H9 (cell line): Measurements from ENCODE around the gene PEX12. TPM values are rescaled to one million over a fixed set of nuclear protein-coding genes. Genes with fewer than 3 reads are reported as not detected.

Source experiments
- DNase-seq: peaks from one replicate; pipeline ENCODE4 v3.0.0-alpha.2; 2017
- H2AFZ ChIP-seq: one replicate; pipeline ENCODE4 v1.6.1; 2013; ENCODE audit warnings: mild to moderate bottlenecking, low read length, control low read depth, moderate library complexity
- H2AK5ac ChIP-seq: 2 replicates; pipeline ENCODE4 v1.6.1; 2013; ENCODE audit warnings: low read length, control low read depth, mixed read lengths; ENCODE audit not compliant: insufficient read length
- H2BK120ac ChIP-seq: one replicate; pipeline ENCODE4 v1.6.1; 2013; ENCODE audit warnings: low read depth, mild to moderate bottlenecking, low read length, control low read depth, inconsistent platforms; ENCODE audit not compliant: poor library complexity, severe bottlenecking
- H2BK12ac ChIP-seq: 2 replicates; pipeline ENCODE4 v1.6.1; 2013; ENCODE audit warnings: low read length, control low read depth, mixed read lengths, low read depth; ENCODE audit not compliant: insufficient read length
- H2BK15ac ChIP-seq: 2 replicates; pipeline ENCODE4 v1.6.1; 2013; ENCODE audit warnings: low read depth, low read length, control low read depth
- H2BK20ac ChIP-seq: one replicate; pipeline ENCODE4 v1.6.1; 2013; ENCODE audit warnings: low read depth, mild to moderate bottlenecking, low read length, control low read depth, inconsistent platforms; ENCODE audit not compliant: poor library complexity, severe bottlenecking
- H2BK5ac ChIP-seq: 2 replicates; pipeline ENCODE4 v1.6.1; 2013; ENCODE audit warnings: low read length, control low read depth, mixed read lengths; ENCODE audit not compliant: insufficient read length
- H3K14ac ChIP-seq: 2 replicates; pipeline ENCODE4 v1.6.1; 2013; ENCODE audit warnings: low read length, control low read depth; ENCODE audit not compliant: insufficient read depth
- H3K18ac ChIP-seq: 2 replicates; pipeline ENCODE4 v1.6.1; 2013; ENCODE audit warnings: low read depth, mild to moderate bottlenecking, mixed read lengths, low read length, control low read depth; ENCODE audit not compliant: insufficient read length
- H3K23ac ChIP-seq: 2 replicates; pipeline ENCODE4 v1.6.1; 2013; ENCODE audit warnings: low read length, control low read depth, mixed read lengths, low read depth; ENCODE audit not compliant: insufficient read length
- H3K23me2 ChIP-seq: 2 replicates; pipeline ENCODE4 v1.6.1; 2013; ENCODE audit warnings: low read depth, mild to moderate bottlenecking, mixed read lengths, low read length, control low read depth; ENCODE audit not compliant: insufficient read length, poor library complexity, severe bottlenecking
- H3K27ac ChIP-seq: 2 replicates; pipeline ENCODE4 v1.5.1; 2013; ENCODE audit warnings: low read length, control low read depth, mixed read lengths, low read depth; ENCODE audit not compliant: insufficient read length
- H3K27me3 ChIP-seq: 2 replicates; pipeline ENCODE4 v1.6.1; 2013; ENCODE audit warnings: low read length, control low read depth, inconsistent platforms; ENCODE audit not compliant: insufficient read depth
- H3K4ac ChIP-seq: 2 replicates; pipeline ENCODE4 v1.6.1; 2013; ENCODE audit warnings: low read depth, mild to moderate bottlenecking, control low read depth, inconsistent platforms, low read length, moderate library complexity
- H3K4me1 ChIP-seq: 2 replicates; pipeline ENCODE4 v1.6.1; 2013; ENCODE audit warnings: low read length, control low read depth, inconsistent platforms; ENCODE audit not compliant: insufficient read depth
- H3K4me2 ChIP-seq: 2 replicates; pipeline ENCODE4 v1.6.1; 2013; ENCODE audit warnings: low read length, control low read depth, mixed read lengths; ENCODE audit not compliant: insufficient read length, insufficient read depth
- H3K56ac ChIP-seq: 2 replicates; pipeline ENCODE4 v1.6.1; 2013; ENCODE audit warnings: low read depth, mild to moderate bottlenecking, mixed read lengths, low read length, control low read depth; ENCODE audit not compliant: insufficient read length
- H3K79me1 ChIP-seq: 2 replicates; pipeline ENCODE4 v1.6.1; 2013; ENCODE audit warnings: low read depth, mild to moderate bottlenecking, moderate library complexity, low read length, control low read depth, inconsistent platforms; ENCODE audit not compliant: insufficient read depth, poor library complexity, severe bottlenecking
- H3K79me2 ChIP-seq: 2 replicates; pipeline ENCODE4 v1.6.1; 2013; ENCODE audit warnings: low read length, control low read depth, inconsistent platforms; ENCODE audit not compliant: insufficient read depth
- H3K9ac ChIP-seq: 2 replicates; pipeline ENCODE4 v1.6.1; 2013; ENCODE audit warnings: low read length, control low read depth, mixed read lengths; ENCODE audit not compliant: insufficient read length; ENCODE audit errors: extremely low read depth
- H3K9me3 ChIP-seq: one replicate; pipeline ENCODE4 v1.6.1; 2013; ENCODE audit warnings: low read depth, low read length, inconsistent platforms; ENCODE audit not compliant: control insufficient read depth
- H3T11ph ChIP-seq: one replicate; pipeline ENCODE4 v1.6.1; 2013; ENCODE audit warnings: mild to moderate bottlenecking, low read length, control low read depth, inconsistent platforms
- H4K20me1 ChIP-seq: one replicate; pipeline ENCODE4 v1.6.1; 2013; ENCODE audit not compliant: control insufficient read depth, insufficient read length, insufficient read depth
- H4K5ac ChIP-seq: 2 replicates; pipeline ENCODE4 v1.6.1; 2013; ENCODE audit warnings: low read depth, mild to moderate bottlenecking, mixed read lengths, low read length, control low read depth; ENCODE audit not compliant: insufficient read length
- H4K8ac ChIP-seq: replicated peaks from 2 replicates; pipeline ENCODE4 v1.6.1; 2013; ENCODE audit warnings: low read length, control low read depth, mixed read lengths, low read depth; ENCODE audit not compliant: insufficient read length
- H4K91ac ChIP-seq: 2 replicates; pipeline ENCODE4 v1.6.1; 2013; ENCODE audit warnings: low read depth, mild to moderate bottlenecking, moderate library complexity, mixed read lengths, low read length, control low read depth; ENCODE audit not compliant: insufficient read length
- H3K27ac Mint-ChIP-seq, 3 experiments: 2 replicates in 2 of 3; 3 replicates in 1 of 3; pipeline ENCODE4 v1.8.0; 2020 to 2021; ENCODE audit warnings: mixed read lengths in 3 of 3, mild to moderate bottlenecking in 1 of 3, moderate library complexity in 1 of 3
- H3K27me3 Mint-ChIP-seq: 2 replicates; pipeline ENCODE4 v1.8.0; 2021; ENCODE audit warnings: low read depth, mild to moderate bottlenecking, moderate library complexity, mixed read lengths
- H3K36me3 Mint-ChIP-seq, 3 experiments: 2 replicates in 2 of 3; 3 replicates in 1 of 3; pipeline ENCODE4 v1.8.0; 2020 to 2021; ENCODE audit warnings: low read depth in 3 of 3, mixed read lengths in 3 of 3; ENCODE audit not compliant: insufficient read depth in 1 of 3
- H3K4me1 Mint-ChIP-seq, 2 experiments: 2 replicates each; pipeline ENCODE4 v1.8.0; 2020; ENCODE audit warnings: mixed read lengths in 2 of 2
- H3K4me3 Mint-ChIP-seq, 2 experiments: 2 replicates in 1 of 2; 3 replicates in 1 of 2; pipeline ENCODE4 v1.8.0; 2020 to 2021; ENCODE audit warnings: mild to moderate bottlenecking in 2 of 2, mixed read lengths in 2 of 2, moderate library complexity in 1 of 2
- H3K9me3 Mint-ChIP-seq, 2 experiments: 2 replicates in 1 of 2; 3 replicates in 1 of 2; pipeline ENCODE4 v1.8.0; 2020; ENCODE audit warnings: mild to moderate bottlenecking in 2 of 2, mixed read lengths in 2 of 2, moderate library complexity in 1 of 2
- WGBS: extraction: QIAGEN DNeasy Blood & Tissue Kit; methylation state at CpG from one replicate; pipeline ENCODE4 v1.1.7; 2013; ENCODE audit warnings: missing lambda C conversion rate, low lambda C conversion rate, mixed read lengths; ENCODE audit not compliant: insufficient read length; ENCODE audit errors: extremely low coverage; 5-methylcytosine and 5-hydroxymethylcytosine counted together
- total RNA-seq: library from RNA; stranded (reverse); gene quantifications from 2 replicates; pipeline ENCODE4 v1.2.1, GENCODE V29; 2021
- TF ChIP-seq, protein P1 (sequence below): fragments of 200-600 bp; sonication (generic); conservative IDR thresholded peaks from 3 replicates; pipeline ENCODE4 v1.8.0; 2021; ENCODE audit warnings: antibody characterized with exemption, mild to moderate bottlenecking

The PEX12 gene
- total RNA-seq, 1 experiment from 2014 or later = 5.4 TPM

- no peak overlapping the region for H3K14ac ChIP-seq
- no peaks in the 10 kb centered on the region for H3K79me1 ChIP-seq
- no peaks in the 10 kb centered on the region for H3K9me3 ChIP-seq
- H3K23ac ChIP-seq = no peak overlapping the region
- no peaks in the 10 kb centered on the region for H3K4me1 Mint-ChIP-seq
- no peak overlapping the region for H2AFZ ChIP-seq
- no peak overlapping the region for H3K18ac ChIP-seq
- H3K27me3 Mint-ChIP-seq = peaks cover 16% of the 10 kb centered on the region
- no peak overlapping the region for H4K91ac ChIP-seq
- H4K5ac ChIP-seq = no peak overlapping the region
- no peak overlapping the region for H2BK15ac ChIP-seq
- H3K4me1 ChIP-seq = no peaks in the 10 kb centered on the region
- H3K4me2 ChIP-seq = no peak overlapping the region
- no CpG with 5 or more reads among the region's 2 CpGs for WGBS
- no peak overlapping the region for H3K9ac ChIP-seq
- no peak overlapping the region for H2BK120ac ChIP-seq
- H3K4ac ChIP-seq = no peak overlapping the region
- no peak overlapping the region for H3K27ac Mint-ChIP-seq
- TF ChIP-seq, protein P1, sequence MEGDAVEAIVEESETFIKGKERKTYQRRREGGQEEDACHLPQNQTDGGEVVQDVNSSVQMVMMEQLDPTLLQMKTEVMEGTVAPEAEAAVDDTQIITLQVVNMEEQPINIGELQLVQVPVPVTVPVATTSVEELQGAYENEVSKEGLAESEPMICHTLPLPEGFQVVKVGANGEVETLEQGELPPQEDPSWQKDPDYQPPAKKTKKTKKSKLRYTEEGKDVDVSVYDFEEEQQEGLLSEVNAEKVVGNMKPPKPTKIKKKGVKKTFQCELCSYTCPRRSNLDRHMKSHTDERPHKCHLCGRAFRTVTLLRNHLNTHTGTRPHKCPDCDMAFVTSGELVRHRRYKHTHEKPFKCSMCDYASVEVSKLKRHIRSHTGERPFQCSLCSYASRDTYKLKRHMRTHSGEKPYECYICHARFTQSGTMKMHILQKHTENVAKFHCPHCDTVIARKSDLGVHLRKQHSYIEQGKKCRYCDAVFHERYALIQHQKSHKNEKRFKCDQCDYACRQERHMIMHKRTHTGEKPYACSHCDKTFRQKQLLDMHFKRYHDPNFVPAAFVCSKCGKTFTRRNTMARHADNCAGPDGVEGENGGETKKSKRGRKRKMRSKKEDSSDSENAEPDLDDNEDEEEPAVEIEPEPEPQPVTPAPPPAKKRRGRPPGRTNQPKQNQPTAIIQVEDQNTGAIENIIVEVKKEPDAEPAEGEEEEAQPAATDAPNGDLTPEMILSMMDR = no peak
- H4K8ac ChIP-seq = no peak overlapping the region
- no peaks in the 10 kb centered on the region for H3K27me3 ChIP-seq
- H3K56ac ChIP-seq = no peak overlapping the region
- H3K23me2 ChIP-seq = no peaks in the 10 kb centered on the region
- no peak overlapping the region for H2AK5ac ChIP-seq
- DNase-seq = no peak
- H3K4me3 Mint-ChIP-seq = no peak overlapping the region
- no peaks in the 10 kb centered on the region for H3K9me3 Mint-ChIP-seq
- H2BK20ac ChIP-seq = no peak overlapping the region
- H3K79me2 ChIP-seq = no peaks in the 10 kb centered on the region
- no peak overlapping the region for H3T11ph ChIP-seq
- no peak overlapping the region for H3K27ac ChIP-seq
- H3K36me3 Mint-ChIP-seq = no peaks in the 10 kb centered on the region
- peaks cover 3% of the 10 kb centered on the region for H4K20me1 ChIP-seq
- H2BK12ac ChIP-seq = no peak overlapping the region
- no peak overlapping the region for H2BK5ac ChIP-seq
These were observed 18.7 kb downstream of the PEX12 start for GRCh38 chr17:35559495-35560210.
